Hematopoietic multipotent progenitor cell treated with erythropoietin and hydrocortisone succinate and interleukin-3 and kit ligand, for 8 days (in vitro differentiated cells): ENCODE measurements around the gene CPVL.

ENCODE experiments used
- DNase-seq: peaks from one replicate; pipeline ENCODE4 v3.0.0-alpha.2; 2015

The CPVL gene

GRCh38 chr7:29040579-29040925 lies 105.8 kb downstream of the CPVL start:
- DNase-seq = no peak

DNA sequence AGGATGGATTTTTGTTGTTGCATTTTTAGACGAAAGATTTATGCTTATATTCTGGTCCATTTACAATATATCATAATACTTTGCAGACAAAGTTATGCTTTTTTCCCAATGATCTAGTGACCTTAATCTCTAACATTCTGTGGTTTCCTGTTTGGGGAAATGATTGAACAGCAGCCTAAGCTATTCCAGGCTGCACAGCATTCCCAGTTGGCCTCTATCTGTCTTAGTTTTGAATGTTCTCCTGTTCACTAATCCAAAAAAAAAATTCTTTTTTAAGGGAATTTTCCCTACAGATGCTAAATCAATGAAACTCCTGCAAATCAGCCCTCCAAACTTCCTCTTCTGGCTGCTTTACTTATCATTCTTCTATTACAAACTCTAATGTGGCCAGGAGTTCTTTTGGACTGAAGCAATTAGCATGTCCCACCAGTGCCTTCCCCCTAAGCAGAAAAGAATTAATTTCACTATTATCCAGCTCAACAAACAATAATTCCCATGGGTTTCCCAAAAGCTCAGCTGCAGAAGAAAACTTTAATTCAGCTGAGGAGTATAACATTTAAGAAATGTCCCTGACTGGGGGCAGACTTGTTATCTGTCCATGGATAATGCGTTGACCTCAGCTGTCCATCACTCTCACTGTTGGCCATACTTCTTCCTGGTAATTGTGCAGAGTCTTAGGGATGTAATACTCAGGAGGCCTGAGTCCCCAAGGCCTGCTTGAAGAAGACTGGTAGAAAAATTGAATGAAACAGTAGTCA lies 106.3 kb downstream of the CPVL start:
- DNase-seq = no peak

DNA sequence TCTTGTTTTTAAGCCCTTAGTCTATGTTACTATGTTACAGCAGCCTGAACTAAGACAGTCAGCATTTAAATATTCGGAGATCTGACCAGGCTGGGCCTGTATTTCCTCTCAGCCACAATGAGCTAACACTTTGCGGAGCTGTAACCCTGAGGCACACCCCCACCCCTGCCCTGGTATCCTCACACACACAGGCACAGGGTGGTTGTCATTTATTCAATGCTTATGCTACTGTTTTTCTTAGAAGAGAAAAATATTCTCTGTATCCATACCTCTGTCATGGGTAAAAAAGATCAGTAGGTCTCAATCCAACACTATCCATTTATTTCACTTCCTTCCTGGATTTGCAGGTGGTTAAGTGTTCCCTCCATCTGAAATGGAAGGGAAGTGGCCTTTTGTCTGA lies 107.9 kb downstream of the CPVL start:
- DNase-seq = no peak

- DNase-seq = no peak
These were observed 111.1 kb downstream of the CPVL start for GRCh38 chr7:29035044-29035740.

DNA sequence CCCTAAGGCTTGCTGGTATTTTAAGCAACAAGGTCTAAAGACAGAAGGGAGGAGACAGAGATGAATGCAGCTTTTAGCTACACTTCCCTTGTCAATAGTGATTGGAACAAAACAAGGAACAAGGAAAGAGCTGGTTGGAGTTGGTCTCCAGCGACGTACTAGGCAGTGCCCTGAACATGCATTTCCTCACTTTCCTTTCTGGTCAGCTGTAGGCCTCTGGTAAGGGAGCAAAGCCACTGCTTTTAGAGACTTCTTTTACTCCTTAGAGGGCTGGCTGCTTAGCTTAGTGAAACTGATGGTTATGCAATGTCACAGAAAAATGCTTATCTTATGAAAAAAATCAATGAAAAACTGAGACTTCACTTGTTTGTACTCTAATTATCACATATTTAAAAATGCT lies 112.8 kb downstream of the CPVL start:
- DNase-seq = no peak

DNA sequence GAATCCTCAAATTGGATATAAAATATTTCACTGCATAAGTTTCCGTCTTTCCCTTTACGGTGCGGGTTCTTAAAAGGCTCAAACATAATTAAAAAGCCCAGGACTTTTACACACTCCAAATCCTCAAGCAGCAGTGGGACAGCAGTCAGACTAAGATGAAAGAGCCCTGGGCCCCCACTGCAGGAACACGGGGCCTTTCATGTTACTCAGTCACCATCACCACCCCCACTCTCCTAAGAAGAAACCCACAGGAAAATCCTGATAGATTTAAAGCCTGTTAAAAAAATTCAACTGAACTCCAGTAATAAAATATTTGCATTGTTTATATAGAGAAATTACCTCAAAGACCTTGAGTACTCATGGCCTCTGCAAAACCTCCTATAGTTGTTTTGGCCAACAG lies 114.2 kb downstream of the CPVL start:
- no peak for DNase-seq

- no peak for DNase-seq
These were observed 115.5 kb downstream of the CPVL start for GRCh38 chr7:29030781-29031275.

DNA sequence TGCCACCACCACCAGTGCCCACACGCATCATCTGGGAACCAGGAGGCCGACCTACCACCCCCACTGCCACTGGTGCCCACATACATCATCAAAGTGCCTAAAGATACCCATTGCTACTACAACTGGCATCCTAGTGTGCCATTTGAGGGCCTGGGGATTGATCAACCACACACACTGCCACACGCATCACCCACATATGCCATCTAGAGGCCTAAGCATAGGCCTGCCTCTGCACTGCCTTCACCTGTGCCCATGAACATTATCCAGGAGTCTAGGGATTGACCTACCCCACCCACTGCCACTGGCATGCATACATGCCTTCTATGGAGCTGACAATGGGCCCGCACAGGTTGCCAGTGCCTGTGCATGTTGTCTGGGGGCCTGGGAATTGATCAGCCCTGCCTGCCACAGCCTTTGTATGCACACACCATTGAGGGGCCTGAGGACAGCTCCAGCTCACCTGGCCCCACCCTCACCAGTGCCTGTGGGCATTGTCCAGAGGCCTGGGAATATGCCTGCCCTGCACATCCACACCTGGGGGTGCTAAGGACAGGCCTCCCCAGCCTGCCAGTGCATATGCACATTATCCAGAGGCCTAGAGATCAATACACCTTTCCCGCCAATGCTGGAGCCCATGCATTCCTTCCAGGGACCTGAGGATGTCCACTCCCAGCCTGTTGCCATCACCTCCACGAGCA lies 123.9 kb downstream of the CPVL start:
- no peak for DNase-seq

GRCh38 chr7:29019896-29020295 lies 126.4 kb downstream of the CPVL start:
- DNase-seq = no peak

- no peak for DNase-seq
These were observed 127.0 kb downstream of the CPVL start for GRCh38 chr7:29019387-29019786.

GRCh38 chr7:29017713-29018112 lies 128.6 kb downstream of the CPVL start:
- no peak for DNase-seq

- DNase-seq = no peak
These were observed 131.6 kb downstream of the CPVL start for GRCh38 chr7:29014725-29015124.

GRCh38 chr7:29013931-29014330 lies 132.4 kb downstream of the CPVL start:
- no peak for DNase-seq

- DNase-seq = no peak
These were observed 133.1 kb downstream of the CPVL start for GRCh38 chr7:29013082-29013695.

GRCh38 chr7:29009947-29010346 lies 136.4 kb downstream of the CPVL start:
- no peak for DNase-seq

GRCh38 chr7:29008590-29008989 lies 137.7 kb downstream of the CPVL start:
- no peak for DNase-seq

DNA sequence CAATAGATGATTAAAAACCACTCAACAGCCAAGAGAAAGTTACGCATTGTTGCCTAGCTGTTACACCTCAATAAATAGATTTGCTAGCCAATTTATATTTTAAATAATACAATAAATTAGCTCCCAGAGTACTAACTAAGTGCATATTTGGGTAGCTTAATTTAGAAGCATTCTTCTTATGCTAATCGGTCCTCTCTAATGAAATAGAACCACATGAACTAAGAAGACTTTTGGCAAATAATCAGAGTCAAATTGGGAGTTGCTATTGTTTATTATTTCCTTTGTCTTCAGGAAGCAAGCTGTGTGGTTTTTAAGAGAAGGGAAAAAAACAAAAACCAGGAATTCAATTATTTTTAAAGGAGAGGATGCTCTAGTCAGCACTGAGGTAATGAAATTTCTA lies 139.2 kb downstream of the CPVL start:
- DNase-seq = no peak

GRCh38 chr7:29005829-29006228 lies 140.5 kb downstream of the CPVL start:
- no peak for DNase-seq

GRCh38 chr7:29005406-29005805 lies 140.9 kb downstream of the CPVL start:
- DNase-seq = no peak

DNA sequence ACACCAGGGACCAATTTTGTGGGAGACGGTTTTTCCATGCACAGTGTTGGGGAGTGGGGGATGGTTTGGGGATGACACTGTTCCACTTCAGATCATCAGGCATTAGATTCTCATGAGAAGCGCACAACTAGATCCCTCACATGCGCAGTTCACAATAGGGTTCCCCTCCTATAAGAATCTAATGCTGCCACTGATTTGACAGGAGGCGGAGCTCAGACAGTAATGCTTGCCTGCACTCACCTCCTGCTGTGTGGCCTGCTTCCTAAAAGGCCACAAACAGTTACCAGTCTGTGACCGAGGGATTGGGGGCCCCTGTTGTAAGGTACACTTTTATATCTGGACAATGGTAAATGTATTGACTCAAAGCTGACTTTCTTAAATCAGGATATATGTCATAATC lies 142.6 kb downstream of the CPVL start:
- no peak for DNase-seq

DNA sequence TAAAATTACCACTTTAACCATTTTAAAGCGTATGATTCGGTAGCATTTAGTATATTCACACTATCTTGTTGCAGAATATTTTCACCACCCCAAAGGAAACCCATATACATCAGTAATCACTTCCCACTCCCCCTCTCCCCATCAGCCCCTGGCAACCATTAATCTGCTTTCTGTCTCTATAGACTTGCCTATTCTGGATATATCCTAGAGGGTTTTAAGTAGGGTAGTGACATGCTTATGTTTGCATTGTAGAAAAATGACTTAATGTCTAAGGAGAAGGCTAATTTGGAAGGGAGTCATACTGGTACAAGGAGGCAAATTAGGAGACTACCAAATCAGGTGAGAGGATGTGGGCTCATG lies 145.6 kb downstream of the CPVL start:
- DNase-seq = no peak

DNA sequence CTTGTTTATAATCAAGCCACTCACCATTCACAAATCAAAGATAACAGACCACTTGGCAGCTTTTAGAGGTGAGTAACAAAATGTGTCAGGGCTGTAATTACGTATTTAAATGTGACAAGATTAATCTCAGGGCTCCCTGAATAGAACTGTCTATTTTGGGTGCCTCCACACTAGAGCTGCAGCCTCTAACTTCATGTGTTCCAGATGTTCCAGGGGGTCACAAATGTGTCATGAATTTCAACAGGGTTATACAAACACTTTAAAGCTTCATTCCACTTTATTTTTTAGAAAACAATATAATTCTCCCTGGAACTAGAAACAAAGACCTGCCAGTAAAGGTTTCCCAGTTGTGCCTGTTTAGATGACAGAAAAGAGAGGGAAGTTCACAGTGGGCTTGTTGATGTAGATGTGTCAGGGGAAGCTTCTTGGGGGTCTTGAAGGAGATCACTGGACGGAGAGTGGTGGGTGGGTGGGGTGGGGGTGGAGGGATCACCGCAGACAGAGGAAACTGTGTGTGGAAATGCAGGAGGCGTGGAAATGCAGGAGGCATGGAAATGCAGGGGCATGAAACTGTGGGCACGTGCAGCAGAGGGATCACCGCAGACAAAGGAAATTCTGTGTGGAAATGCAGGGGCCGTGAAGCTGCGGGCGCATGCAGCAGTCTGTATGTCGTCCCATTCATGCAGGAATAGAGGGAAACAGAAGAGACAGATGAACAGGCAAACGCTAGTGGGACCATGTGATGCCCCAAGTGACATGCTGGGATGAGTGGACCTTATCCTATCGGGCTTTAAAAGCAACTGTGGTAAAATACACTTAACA lies 146.2 kb downstream of the CPVL start:
- DNase-seq = no peak

GRCh38 chr7:28999427-28999826 lies 146.9 kb downstream of the CPVL start:
- no peak for DNase-seq
